Fibroblast of skin of right biceps (primary cell): ENCODE results near the gene EEPD1.
"Not testable (repeated sequence)": the region's sequence is repeated elsewhere in the genome, so short reads cannot be mapped to it uniquely, and the experiment has no call there.

Source experiments
- DNase-seq: peaks from one replicate; pipeline ENCODE4 v3.0.0-alpha.2; 2013

Gene EEPD1

DNA sequence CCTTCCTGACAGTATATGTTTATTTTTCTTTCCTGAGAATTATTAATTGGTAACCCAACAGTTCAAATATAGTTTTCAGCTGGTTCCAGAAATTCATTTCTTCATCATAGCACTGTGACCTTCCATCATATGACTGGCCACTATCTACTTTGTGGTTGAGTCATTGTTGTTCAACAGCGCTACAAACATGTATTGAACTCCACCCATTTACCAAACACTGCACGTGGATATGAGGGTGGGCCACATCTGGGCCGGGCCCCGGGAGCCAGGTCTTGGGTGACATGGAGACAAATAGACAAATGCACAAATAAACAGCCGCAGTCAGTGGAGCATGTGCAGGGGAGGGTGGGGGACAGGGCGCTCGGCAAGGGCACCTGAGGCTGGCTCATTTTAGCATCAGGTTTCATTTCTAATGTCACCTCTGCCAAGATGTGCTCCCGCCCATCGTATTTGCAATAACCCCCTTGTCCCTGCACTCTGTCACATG is 24.0 kb upstream of the EEPD1 start:
- DNase-seq: peak; percentile 17

DNA sequence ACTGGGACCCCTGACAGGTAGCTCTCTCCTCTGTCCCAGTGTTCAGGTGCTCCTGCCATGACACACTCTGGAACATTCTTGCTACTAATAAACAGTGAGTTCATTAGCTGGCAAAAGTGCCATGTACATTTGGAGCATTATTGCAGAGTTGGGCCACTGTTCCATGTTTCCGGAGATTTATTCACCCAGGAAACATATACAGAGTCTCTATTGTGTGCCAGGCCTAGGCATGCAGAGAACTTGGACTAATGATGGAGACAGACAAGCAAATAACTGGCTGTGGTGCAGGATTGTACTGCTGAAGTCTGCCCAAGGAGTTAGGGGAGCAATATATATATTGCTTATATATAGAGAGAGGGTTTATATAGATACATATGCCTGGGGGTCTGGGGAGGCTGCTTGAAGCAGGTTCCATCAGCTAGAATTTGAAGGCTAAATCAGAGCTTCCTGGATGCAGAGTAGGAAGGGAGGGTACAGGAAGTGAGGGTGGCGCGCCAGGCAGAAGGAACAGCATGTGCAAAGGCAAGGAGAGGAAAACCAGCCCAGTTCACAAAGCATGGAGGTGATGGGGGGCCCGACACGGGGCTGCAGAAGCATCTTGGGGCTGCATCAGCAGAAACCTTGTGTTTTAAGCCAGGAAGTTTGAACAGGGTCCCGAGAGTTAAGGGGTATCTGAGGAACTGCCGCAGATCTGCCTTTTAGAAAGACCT is 22.7 kb upstream of the EEPD1 start:
- no peak for DNase-seq

DNA sequence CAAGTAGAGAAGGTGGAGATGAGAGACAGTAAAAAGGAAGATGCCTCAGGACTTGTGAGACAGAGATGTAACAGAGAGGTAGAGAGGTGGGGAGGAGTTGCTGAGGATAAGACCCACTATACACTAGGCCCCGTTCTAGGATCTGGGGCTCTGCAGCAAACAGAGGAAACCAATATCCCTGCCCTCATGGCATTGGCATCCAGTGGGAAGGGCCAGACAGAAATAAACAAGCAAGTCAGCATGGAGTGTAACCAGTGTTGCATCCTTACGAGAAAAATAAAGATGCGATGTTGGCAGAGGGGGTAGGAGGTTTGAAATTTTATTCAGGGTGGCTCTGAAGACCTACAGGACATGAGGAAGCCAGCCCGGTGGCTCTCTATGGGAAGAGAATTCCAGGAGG is 22.0 kb upstream of the EEPD1 start:
- DNase-seq: no peak

DNA sequence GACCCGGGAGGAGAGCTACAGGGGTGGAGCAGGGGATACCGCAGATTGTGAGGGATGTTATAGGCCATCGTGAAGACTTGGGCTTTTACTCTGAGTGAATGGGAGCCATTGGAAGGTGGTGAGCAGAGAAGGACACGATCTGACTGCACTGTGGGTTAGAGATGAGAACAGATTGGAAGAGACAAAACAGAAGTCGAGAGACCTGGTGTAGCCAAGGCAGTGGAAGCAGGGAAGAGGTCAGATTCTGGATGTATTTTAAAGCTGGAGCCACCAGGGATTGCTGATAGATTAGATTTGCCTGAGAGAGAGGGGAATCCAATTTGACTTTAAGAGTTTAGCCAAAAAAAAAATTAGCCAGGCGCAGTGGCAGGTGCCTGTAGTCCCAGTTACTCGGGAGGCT is 21.6 kb upstream of the EEPD1 start:
- no peak for DNase-seq

DNA sequence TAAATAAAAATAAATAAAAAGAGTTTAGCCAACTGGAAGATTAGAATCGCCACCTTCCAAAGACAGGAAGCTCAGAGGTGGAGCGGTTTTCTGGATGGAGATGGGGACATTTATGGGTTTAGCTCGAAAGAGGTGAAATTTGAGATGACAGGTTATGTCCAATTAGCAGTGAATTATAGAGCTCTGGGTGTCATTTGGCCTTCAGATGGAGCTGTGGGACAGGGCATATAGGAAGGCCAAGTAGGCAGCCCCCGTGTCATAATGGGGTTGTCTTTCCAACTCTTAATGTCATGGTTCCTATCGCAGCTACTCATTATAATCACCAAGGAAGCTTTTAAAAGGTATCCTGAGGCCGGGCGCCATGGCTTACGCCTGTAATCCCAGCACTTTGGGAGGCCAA is 21.0 kb upstream of the EEPD1 start:
- no peak for DNase-seq

DNA sequence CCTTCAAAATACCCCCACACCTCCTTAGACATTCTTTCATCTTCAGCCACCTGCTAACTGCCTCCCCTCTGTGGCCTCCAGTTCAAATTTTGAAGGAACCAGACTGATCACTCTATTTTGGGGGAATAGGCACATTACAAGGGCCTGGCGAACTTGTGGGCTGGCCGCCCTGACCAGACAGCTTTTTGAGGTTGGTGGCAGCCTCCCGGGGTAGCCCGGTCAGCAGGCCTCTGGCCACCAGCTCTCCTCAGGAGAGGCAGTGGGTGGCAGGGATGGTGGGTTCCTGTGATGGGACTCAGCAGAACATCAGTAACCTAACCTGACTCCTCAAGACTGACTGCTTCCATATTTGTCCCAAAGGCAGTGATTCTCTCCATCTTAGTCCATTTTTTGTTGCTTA is 17.4 kb upstream of the EEPD1 start:
- no peak for DNase-seq

DNA sequence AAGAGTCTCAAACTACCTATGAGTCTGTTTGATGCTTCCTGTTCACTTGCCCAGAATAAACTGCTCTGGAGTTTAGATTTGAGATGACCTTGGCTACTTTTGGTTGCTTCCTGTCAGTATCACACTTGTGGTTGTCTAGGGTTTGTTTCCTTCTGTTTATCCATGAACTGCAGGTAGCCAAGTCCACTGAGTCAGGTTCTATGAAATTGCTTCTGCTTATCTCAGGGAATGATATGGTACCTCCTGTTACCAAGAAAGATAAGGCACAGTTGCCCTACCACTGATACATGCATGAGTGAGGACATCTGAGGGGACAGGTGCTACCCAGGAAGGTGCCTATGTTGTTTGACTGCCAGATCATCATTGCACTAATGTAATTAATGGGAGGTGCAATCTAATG is 15.8 kb upstream of the EEPD1 start:
- DNase-seq: no peak

DNA sequence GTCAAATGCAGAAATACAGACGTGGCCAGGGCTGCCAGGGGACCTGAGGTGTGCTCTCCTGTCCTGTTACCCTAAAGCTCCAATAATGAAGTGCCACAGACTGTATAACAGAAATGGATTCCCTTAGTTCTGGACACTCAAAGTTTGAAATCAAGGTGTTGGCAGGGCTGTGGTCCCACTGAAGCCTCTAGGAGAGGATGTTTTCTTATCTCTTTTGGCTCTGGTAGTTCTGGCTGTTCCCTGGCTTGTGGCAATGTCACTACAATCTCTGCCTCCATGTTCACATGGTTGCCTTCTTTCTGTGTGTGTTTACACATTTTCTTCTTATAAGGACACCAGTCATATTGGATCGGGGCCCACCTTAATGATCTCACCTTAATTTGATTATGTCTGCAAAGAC is 15.3 kb upstream of the EEPD1 start:
- DNase-seq: no peak

DNA sequence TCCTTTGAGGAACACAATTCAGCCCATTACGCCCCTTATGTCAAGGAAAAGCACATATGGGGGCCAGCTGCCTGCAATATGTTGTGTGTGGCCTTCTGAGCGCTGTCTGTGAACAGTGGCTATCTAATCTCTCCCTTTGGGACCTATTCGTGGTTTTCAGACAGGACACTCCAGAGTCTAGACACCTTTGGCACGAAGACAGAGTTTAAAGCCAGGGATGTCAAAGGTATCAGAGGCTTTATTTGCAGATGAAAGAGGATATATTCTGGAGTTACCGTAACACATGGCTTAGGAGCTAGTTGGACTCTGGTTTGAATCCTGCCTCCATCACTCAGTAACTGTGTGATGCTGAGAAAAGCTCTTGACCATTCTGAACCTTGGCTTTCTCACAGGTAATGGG is 14.8 kb upstream of the EEPD1 start:
- DNase-seq: no peak

DNA sequence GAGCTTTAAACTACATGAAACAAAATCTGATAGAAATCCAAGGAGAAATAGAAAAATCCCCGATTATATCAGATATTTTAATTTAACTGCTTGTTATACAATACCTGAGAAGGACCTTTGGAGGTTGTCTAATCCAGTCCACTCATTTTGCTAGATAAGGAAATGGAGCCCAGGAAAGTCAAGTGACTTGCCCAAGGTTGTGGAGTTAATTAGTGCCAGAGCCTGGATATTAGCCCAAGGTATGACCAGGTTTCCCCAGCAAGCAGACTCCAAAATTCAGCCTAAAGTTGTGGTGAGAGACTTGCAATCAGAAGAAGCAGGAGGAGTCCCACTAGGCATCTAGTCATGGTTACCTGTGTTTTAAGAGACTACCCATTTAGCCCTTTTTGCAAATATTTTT is 11.7 kb upstream of the EEPD1 start:
- DNase-seq: no peak

DNA sequence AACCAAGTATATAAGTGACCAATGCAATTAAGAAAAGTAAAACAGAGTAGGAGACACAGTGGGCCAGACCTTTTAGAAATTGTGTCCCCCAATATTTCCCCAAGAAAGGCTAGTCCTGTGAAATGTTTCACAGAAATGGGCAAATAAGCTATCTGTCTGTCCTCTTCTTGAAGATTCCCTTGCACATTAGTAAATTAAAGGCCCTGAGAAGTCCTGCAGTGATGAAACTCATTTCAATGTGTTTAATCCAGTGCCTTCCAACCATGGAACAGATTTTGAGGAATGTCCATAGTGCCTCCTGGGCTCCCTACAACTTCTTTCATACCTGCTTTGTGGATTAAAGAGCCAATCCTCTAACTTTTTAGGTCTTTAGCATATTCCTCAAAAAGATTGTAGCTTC is 11.2 kb upstream of the EEPD1 start:
- DNase-seq: no peak

DNA sequence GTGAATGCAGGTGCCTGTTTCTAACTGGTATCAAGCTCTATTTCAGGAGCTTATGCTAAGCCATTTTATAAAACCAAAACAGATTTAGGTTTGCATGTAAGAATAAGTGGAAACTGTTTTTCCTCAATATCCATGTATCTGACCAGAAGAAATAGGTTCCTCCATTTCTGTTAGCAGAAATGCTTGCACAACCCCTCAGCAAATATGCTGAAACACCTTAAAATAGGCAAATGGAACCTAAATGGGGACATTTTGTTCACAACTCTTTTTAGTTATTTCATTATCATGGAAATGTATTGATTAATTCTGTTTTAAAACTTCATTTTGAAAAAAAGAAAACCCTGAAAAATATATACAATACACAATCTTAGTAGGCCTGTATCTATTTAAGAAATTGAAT is 8.9 kb upstream of the EEPD1 start:
- no peak for DNase-seq

DNA sequence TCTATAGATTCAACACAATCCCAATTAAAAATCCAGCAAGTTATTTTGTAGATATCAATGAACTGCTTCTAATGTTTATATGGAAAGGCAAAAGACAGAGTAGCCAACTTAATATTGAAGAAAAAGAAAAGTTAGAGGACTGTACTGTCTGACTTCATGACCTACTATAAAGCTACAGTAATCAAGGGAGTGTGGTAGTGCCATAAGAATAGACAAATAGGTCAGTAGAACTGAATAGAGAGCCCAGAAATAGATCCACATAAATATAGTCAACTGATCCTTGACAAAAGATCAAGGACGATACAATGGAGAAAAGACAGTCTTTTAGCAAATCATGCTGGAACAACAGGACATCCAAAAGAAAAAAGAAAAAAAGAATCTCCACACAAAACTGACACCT is 7.4 kb upstream of the EEPD1 start:
- no peak for DNase-seq

DNA sequence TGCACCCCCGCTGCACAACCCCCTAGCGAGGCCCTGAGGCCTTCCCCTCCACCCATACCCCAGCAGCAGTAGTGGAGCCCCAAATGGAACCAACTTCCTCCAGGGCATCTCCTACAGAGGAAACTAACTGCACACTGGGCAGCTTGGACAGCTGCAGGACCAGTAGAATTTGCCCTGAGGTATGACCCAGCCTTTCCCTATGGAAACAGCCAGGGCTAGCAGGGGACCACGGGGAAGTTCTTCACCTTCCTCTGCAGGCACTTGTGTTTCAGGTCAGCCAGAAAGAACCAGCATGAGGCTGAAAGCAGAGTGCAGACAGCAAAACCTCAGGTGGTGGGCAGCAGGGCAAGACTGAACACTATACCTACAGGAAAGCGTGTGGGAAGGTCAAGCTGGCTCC is 5.7 kb upstream of the EEPD1 start:
- no peak for DNase-seq

DNA sequence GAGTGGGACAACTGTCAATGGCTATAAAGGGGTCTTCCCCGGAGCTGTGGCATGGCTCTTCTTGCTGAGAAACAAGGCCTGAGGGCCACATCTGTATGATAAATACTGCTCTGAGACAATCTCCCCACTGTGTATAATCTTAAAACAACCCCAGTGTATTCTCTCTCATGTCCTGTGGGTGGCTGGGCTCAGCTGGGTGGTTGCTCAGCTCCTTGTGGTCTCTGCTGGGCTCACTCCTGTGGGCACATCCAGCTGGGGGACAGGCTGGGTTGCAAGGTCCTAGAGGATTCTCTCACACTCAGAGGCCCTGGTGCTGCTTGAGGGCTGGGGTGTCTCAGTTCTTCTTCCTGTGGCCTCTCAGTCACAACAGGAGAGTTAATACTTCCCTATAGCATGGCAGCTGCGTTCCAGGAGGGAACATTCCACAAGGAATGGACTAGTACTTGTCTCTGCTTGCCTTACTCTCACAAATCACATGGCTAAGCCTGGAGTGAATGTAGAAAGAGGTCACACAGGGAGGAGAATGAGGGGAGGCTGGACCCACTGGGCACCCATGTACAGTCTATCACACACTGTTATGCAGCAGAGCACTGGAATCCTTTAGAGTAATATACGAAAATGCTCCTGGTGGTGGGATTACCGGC is 4.5 kb upstream of the EEPD1 start:
- no peak for DNase-seq

DNA sequence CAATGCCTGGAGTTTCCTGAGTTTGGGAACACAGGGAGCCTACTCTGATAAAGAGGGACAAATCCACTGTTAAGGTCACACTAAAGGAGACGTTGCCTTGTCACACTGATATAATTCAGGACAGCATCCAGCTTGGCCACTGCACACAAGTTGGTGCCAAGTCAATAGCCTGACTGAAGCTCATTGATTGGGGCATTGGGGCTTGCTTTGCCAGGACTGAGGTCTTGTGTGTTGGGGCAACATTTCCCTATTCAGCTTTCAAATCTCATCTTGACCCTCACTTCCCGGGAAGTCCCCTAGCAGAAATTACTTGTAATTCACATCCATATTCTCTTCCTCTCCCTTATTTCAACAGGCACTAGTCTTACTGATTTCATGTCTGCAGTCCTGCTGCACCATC is 3.8 kb upstream of the EEPD1 start:
- DNase-seq: not testable (repeated sequence)

DNA sequence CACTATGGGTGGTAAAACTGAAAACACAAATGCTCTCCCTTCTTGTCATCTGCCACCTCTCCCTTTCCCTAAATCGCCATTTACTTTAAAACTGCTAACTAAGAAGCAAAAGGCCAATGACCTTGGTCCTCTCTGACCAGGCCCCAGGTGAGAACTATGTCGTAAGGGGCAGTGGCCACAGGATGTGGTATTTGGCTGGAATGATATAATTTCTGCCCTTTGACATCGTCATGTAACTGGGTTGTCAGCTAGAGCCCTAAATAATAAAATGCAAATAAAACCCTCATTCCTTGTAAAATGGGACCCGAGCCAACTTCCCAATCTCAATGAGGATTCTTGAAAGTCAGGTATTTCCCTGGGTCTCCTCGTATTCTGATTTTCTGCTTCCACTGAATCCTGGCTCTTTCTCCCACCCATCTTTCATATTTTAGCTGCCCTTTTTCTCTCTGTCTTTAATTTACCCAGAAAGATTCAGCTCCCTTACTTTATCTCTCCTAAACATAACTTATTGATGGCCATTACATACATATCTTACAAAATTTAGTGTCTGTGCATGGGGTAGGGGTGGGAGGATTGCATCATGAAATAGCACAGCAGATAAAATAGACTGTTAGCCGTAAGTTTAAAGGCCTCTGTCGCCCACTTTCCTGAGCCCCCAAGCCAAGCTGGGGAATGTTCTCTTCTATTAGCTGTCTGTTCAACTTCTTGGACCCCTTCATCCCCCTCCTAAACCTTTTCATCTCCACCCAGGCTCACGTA is 3.2 kb upstream of the EEPD1 start:
- DNase-seq: no peak

DNA sequence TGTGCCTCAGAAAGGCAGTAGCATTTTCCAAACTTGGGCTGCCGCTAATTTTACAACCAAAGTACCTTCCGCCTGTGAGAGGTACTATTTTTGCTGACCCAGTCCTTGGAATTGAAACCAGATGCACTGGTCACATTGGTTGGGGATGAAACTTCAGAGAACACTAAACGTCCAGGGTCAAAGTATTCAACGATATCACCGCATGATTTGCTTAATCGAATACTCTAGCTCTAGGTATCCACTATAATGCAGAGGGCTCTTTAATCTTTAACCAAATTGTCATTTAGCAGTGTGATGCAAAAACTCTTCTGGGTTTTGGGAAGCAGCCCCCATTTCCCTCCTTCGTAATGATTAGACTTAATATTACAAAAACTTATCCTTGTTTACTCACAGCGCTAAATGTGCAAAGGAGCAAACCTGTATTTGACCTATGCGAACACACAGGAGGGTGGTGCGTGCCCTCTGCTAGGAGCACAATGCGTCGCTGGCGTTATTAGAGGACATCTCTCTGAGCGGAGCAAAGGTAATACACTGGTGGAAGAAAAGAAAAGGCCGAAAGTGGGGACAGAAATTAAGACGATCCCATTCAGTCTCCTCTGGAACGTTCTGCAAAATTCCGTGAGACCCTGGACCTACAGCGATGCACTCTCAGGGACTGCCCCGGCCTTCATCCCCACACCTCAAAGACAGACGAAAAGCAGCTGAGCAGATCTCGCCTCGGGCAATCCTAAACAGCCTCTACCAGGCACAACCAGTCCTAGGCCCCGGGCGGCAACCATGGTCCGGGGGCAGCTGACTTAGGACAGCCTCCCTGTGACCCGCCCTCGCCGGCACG is 916 bp upstream of the EEPD1 start:
- DNase-seq: no peak

DNA sequence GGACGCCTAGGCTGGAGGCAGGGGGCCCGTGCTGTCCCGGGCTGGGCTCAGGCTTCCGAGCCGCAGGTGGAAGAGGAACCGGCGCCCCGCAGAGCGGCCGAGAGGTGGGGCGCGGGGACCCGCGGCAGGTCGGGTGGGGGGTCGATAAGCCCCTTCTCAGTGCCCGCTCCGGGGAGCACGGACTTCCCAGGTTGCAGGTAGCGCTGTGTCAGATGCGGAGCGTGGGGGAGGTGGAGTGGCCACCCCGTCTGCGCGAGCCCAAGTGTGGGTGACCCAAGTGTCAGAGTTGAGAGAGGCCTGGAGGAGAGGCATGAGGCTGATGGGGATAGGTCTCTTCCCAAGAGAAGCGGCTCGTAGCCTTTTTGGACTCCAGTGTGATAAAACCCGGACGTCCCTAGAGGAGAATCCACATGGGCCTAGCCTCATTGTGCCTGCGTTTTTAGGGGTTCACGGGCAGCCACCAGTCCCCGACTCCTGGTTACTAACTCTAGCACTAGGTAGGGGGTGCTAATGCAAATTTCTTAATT is 580 bp downstream of the EEPD1 start:
- DNase-seq: no peak

DNA sequence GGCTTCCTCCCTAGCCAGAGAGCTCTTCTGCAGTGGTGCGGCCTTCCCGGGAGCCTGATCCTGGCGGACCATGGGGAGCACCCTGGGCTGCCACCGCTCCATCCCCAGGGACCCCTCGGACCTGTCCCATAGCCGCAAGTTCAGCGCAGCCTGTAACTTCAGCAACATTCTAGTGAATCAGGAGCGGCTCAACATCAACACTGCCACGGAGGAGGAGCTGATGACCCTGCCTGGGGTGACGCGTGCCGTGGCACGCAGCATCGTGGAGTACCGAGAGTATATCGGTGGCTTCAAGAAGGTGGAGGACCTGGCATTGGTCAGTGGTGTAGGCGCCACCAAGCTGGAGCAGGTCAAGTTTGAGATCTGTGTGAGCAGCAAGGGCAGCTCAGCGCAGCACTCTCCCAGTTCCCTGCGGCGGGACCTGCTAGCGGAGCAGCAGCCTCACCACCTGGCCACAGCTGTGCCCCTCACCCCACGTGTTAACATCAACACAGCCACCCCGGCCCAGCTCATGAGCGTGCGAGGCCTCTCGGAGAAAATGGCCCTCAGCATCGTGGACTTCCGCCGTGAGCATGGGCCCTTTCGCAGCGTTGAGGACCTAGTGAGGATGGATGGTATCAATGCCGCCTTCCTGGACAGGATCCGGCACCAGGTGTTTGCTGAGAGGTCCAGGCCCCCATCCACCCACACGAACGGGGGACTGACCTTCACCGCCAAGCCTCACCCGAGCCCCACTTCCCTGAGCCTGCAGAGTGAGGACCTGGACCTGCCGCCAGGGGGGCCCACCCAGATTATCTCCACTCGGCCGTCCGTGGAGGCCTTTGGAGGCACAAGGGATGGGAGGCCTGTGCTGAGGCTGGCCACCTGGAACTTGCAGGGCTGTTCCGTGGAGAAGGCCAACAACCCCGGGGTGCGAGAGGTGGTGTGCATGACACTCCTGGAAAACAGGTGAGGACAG is 1.5 kb downstream of the EEPD1 start:
- no peak for DNase-seq

DNA sequence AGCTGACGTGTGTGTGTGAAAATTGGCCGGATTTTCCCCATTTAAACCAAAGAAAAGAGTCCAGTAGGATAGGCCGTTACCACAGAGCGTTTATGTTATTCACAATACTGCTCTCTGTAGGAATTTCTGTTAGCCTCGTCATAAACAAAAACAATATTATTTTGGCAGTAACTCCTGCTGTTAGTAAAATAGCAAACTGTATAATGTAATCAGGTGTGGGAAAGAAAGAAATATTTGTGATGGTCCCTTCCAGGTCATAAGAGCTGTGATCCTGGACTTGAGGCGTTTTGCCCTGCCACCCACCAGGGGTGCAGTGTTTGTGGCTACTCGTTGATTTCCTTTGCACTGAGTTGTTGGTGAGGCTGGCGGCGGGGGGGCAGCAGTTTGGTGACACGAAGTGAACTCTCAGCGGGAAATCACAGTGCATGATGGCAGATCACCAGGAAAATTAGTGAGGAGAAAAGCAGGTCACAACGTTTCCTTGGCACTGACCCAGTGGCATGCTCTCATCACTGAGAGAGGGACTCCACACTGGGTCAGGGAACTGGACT is 2.8 kb downstream of the EEPD1 start:
- DNase-seq: peak; percentile 46
